Measurements from ENCODE around the gene AMBRA1. TPM values are rescaled to one million over a fixed set of nuclear protein-coding genes. Genes with fewer than 3 reads are reported as not detected.
A peak's percentile ranks its signal among the peaks of the same experiment; 100 is the strongest.

Gene AMBRA1
- total and polyA plus RNA-seq, 2 of the 8 experiments (the other 6 are each of a cell fraction or from before 2014, with no cell fraction given) = 14.2 to 37.4 TPM

- H2BK5ac ChIP-seq (ENCODE audit: low read depth, low read length) = peak overlapping the region; percentile 77; the same call in 1 of the 2 replicates
- H2BK120ac ChIP-seq (replicated peaks; ENCODE audit: low read depth, low read length) = no peak overlapping the region
- no peak overlapping the region for H3K4me3 ChIP-seq (ENCODE audit: extremely low read depth in 1 of 4, insufficient read depth in 2 of 4, low read depth in 3 of 4, low read length in 4 of 4)
- H4K20me1 ChIP-seq (replicated peaks in 1 of 2; ENCODE audit: control insufficient read depth in 1 of 2, insufficient read depth in 2 of 2, low read length in 2 of 2) = peaks cover 0 to under 1% of the 10 kb centered on the region in 2 experiments
- no peak overlapping the region for H4K5ac ChIP-seq (ENCODE audit: insufficient read length, low read depth, low read length)
- no peaks in the 10 kb centered on the region for H3K79me1 ChIP-seq (ENCODE audit: low read depth, low read length)
- no peak overlapping the region for H3K4me2 ChIP-seq (ENCODE audit: insufficient read depth in 1 of 2, low read depth in 2 of 2, low read length in 2 of 2)
- H2BK20ac ChIP-seq (ENCODE audit: low read length) = no peak overlapping the region
- no peak overlapping the region for H2BK15ac ChIP-seq (ENCODE audit: low read length)
- peak overlapping the region; percentile 62 for H4K91ac ChIP-seq (replicated peaks; ENCODE audit: insufficient read length, low read length)
- CTCF ChIA-PET (ENCODE audit: partially characterized antibody) = interaction anchor here (0.6 to 1.2 kb wide), 2 partner anchors 9 to 61 kb away, joined by 3 read pairs; no protein-coding TSS in a partner anchor
- no peak overlapping the region for H3K23ac ChIP-seq (ENCODE audit: insufficient read length)
- no peak overlapping the region for H3K9ac ChIP-seq (replicated peaks in 1 of 4; ENCODE audit: extremely low read depth in 1 of 4, low read depth in 3 of 4, low read length in 3 of 4)
- POLR2A ChIA-PET (ENCODE audit: partially characterized antibody) = no interaction called here
- H4K8ac ChIP-seq (ENCODE audit: extremely low read depth, insufficient read depth, low read length) = no peak overlapping the region
- no peak overlapping the region for H3K27ac ChIP-seq (ENCODE audit: low read depth, low read length)
- FAIRE-seq (no peak), DNase-seq (ENCODE audit: low read depth in 1 of 2, low spot score in 2 of 2) (no peak)
- H3K27me3 ChIP-seq (replicated peaks in 1 of 4; ENCODE audit: control insufficient read depth in 3 of 4, extremely low read depth in 1 of 4, insufficient read depth in 3 of 4, low read length in 3 of 4) = no peaks in the 10 kb centered on the region
- no peaks in the 10 kb centered on the region for H3K79me2 ChIP-seq (ENCODE audit: control insufficient read depth in 1 of 2, insufficient read depth in 2 of 2, low read length in 2 of 2)
- H3K9me3 ChIP-seq (ENCODE audit: insufficient read depth in 2 of 2, low read depth in 1 of 2, low read length in 1 of 2) = no peaks in the 10 kb centered on the region
- no peak overlapping the region for H3K14ac ChIP-seq (ENCODE audit: insufficient read length)
- H3K36me3 ChIP-seq (ENCODE audit: control insufficient read depth in 2 of 4, insufficient read depth in 4 of 4, low read length in 3 of 4) = peaks cover 0 to 3% (median under 1%) of the 10 kb centered on the region in 4 experiments; a peak in 2 of 8 replicates
- peaks cover 0 to 3% (median 1%) of the 10 kb centered on the region in 4 experiments; a peak in 3 of 7 replicates for H3K4me1 ChIP-seq (replicated peaks in 1 of 4; ENCODE audit: control insufficient read depth in 3 of 4, insufficient read depth in 4 of 4, low read length in 3 of 4)
- WGBS, 2 experiments (ENCODE audit: extremely low coverage in 1 of 2, insufficient coverage in 1 of 2, insufficient read length in 1 of 2, insufficient replicate concordance in 2 of 2, low coverage in 1 of 2, low lambda C conversion rate in 2 of 2, missing lambda C conversion rate in 1 of 2) = 96% methylated on average over 4 of the region's 4 CpGs; no CpG with 5 or more reads in 1 of the 2 experiments
- no peak overlapping the region for H3K4ac ChIP-seq (replicated peaks; ENCODE audit: insufficient read length, low read depth, low read length)
- no peaks in the 10 kb centered on the region for H3K23me2 ChIP-seq (ENCODE audit: low read depth, low read length)
- no peak overlapping the region for H3K56ac ChIP-seq (replicated peaks; ENCODE audit: insufficient read length, low read depth, low read length)
- no peak overlapping the region for H2BK12ac ChIP-seq (ENCODE audit: low read depth, low read length)
- H2AFZ ChIP-seq (ENCODE audit: low read length) = no peak overlapping the region
- H3K18ac ChIP-seq (ENCODE audit: extremely low read depth, low read length) = no peak overlapping the region
- H2AK5ac ChIP-seq (ENCODE audit: low read depth, low read length) = no peak overlapping the region
- no peak for TF ChIP-seq HDAC2 (IDR thresholded peaks at IDR 0.05; ENCODE audit: borderline replicate concordance in 1 of 2, low read depth in 2 of 2, low read length in 2 of 2)
- TF ChIP-seq HDAC6 (IDR thresholded peaks at IDR 0.05; ENCODE audit: low read depth, low read length) = no peak
- no peak for TF ChIP-seq EZH2 (IDR thresholded peaks at IDR 0.05; ENCODE audit: low read depth, low read length, severe bottlenecking)
- no peak for TF ChIP-seq GABPA (IDR thresholded peaks at IDR 0.05; ENCODE audit: borderline replicate concordance, insufficient read depth, low read length)
- TF ChIP-seq BCL11A (IDR thresholded peaks at IDR 0.05; ENCODE audit: low read depth in 2 of 2, low read length in 2 of 2) = no peak
- no peak for TF ChIP-seq JUN (IDR thresholded peaks at IDR 0.05; ENCODE audit: low read depth, low read length)
- TF ChIP-seq BRCA1 (IDR thresholded peaks at IDR 0.05; ENCODE audit: low read depth, low read length) = no peak
- TF ChIP-seq CREB1 (IDR thresholded peaks at IDR 0.05) = no peak
- no peak for TF ChIP-seq CBX5 (IDR thresholded peaks at IDR 0.05; ENCODE audit: low read depth, low read length)
- no peak for TF ChIP-seq SUZ12 (IDR thresholded peaks at IDR 0.05; ENCODE audit: low read length)
- TF ChIP-seq RAD21 (IDR thresholded peaks at IDR 0.05 in 1 of 2, conservative IDR thresholded peaks at IDR 0.05 in 1 of 2; ENCODE audit: low read depth in 2 of 2, low read length in 2 of 2) = no peak
Measured at GRCh38 chr11:46426233-46426991, 167.4 kb downstream of the AMBRA1 start.

All from H1 (cell line).